GM19397 (cell line): ENCODE measurements around the gene MKRN2.
"Not testable (repeated sequence)": the region's sequence is repeated elsewhere in the genome, so short reads cannot be mapped to it uniquely, and the experiment has no call there.

Experiments
- ATAC-seq: cut with Tn5 transposase; IDR thresholded peaks from one replicate; pipeline ENCODE4 v1.9.1; 2021; ENCODE audit warnings: mild to moderate bottlenecking, moderate library complexity; ENCODE audit not compliant: unreplicated experiment

Gene MKRN2

DNA sequence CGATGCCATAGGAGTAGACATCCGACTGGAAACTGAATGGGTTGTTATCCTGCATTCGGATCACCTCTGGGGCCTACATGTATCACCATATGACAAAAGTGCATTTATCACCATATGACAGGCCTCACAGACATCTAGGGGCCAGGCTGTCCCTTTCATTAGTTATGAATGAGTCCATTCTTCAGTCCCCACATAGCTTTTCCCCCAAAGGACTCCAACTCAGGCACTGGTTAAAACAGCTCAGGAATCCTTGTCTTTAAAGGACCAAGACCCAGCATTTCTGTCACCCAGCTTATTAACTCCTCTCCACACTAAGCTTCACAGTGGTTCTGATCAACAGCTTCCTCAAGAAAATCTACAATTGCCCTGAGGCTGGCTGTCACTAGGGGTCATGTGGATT, 28.3 kb downstream of the MKRN2 start:
- ATAC-seq = no peak

DNA sequence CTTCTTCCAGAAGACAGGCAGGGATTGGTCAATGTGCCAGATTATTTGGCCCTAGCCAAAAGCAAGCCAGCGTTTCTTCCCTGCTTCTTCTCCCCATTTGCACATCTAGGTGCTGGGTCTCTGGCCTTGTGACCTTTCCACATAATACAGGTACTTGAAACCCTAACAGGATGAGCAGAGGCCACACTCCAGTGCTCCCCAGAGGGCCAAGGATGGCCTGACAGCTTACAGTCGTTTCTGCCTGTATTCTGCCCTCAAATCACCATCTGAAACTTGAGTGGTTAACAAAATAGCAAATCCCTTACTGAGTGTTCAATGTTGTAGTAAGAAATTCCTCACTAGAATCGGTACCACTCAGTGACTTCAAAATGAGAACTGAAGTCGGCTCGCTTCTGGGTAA, 29.1 kb downstream of the MKRN2 start:
- ATAC-seq = peak; percentile 50

- ATAC-seq = no peak
These were observed 29.5 kb downstream of the MKRN2 start for GRCh38 chr3:12586403-12586802.

DNA sequence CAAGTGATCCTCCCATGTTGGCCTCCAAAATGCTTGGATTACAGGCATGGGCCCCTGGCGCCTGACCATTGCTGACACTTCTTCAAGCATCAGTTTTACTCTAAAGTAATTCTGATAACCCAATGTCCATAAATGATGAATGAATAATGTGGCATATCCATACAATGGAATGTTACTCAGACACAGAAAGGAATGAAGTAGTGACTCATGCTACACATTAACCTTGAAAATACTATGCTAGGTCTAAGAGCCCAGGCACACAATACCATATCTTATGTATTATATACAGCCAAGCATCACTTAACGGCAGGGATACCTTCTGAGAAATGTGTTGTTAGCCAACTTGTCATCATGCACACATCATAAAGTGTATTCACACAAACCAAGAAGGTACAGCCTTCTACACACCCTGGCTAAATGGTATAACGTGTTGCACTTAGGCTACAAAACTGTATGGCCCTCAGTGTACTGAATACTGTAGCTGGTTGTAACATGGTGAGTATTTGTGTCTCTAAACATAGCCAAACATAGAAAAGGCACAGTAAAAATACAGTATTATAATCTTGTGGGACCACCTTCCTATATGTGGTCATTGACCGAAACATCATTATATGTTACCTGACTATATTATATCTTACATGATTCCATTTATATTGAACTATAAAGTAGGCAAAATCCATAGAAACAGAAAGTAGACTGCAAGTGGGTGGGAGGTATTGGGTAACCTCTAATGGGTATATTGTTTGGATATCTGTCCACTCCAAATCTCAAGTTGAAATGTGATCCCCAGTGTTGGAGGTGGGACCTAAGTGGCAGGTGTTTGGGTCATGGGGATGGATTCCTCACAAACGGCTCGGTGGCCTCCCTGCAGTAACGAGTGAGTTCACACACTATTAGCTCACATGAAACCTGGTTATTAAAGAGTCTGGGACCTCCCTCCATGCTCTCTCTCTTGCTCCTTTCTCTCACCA, 31.4 kb downstream of the MKRN2 start:
- ATAC-seq = no peak

DNA sequence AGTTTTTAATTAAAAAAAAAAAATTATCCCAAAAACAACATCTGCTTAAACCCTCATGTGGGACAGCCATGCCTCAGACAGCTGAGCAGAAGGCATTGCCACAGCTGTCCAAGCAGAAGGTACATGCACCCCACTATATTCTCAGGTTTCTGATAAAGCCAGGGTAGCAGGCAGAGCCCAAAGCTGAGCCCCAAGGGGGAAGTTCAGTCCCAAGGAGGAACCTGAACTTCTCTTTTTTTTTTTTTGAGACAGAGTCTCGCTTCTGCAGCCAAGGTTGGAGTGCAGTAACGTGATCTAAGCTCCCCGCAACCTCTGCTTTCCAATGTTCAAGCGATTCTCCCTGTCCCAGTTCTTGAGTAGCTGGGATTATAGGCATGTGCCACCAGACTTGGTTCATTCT, 33.2 kb downstream of the MKRN2 start:
- no peak for ATAC-seq

GRCh38 chr3:12591456-12591855, 34.6 kb downstream of the MKRN2 start:
- no peak for ATAC-seq

- ATAC-seq = no peak
These were observed 35.3 kb downstream of the MKRN2 start for GRCh38 chr3:12591997-12592715.

DNA sequence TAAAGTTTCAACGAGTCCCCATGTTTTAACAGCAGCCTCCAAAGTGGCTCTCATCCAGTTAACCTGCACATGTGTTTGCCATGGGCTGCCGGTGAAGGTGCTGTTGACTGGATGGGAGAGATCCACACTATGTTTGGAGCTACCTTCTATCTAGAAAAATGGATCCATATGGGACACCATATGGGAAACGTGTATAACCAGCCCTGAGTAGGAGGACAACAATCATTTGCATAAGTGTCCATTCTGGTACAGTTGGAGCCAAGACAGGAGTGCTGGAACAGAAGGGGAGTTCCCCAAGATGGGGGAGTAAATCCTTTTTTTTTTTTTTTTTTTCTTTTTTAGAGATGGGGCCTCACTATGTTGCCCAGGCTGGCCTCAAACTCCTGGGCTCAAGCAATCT, 36.6 kb downstream of the MKRN2 start:
- no peak for ATAC-seq

GRCh38 chr3:12598890-12599289, 42.0 kb downstream of the MKRN2 start:
- ATAC-seq = no peak

- ATAC-seq = no peak
These were observed 44.2 kb downstream of the MKRN2 start for GRCh38 chr3:12601072-12601471.

- no peak for ATAC-seq
These were observed 47.1 kb downstream of the MKRN2 start for GRCh38 chr3:12603969-12604368.

DNA sequence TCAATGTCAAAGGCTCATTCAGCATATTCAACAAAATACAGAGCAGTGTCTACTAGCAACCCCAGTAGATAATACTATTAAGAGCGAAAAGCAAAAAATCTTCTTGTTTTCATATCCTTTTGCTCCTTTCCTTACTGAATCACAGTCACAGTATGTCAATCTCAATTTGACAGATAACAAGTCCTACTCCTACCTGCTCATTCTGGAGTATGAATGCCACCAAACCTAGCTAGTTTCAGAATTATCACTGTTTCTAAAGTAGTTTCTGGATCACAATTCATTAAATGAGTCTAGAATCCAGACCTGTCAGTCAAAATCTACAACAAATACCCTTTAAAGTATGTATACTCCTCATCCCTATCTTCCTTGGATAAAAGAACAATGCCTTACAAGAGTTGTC, 51.5 kb downstream of the MKRN2 start:
- ATAC-seq = no peak

DNA sequence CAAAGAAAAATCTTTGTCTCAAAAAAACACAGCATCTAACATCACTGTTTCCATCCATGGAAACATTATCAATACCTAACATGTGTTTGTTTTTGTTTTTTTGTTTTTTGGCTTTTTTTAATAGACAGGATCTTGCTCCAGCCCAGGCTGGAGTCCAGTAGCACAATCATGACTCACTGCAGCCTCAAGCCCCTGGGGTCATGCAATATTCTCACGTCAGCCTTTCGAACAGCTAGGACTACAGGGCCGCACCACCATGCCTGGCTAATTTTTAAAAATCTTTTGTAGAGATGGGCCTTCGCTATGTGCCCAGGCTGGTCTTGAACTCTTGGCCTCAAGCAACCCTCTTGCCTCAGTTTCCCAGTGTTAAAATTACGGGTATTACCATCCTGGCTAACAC, 54.2 kb downstream of the MKRN2 start:
- no peak for ATAC-seq

DNA sequence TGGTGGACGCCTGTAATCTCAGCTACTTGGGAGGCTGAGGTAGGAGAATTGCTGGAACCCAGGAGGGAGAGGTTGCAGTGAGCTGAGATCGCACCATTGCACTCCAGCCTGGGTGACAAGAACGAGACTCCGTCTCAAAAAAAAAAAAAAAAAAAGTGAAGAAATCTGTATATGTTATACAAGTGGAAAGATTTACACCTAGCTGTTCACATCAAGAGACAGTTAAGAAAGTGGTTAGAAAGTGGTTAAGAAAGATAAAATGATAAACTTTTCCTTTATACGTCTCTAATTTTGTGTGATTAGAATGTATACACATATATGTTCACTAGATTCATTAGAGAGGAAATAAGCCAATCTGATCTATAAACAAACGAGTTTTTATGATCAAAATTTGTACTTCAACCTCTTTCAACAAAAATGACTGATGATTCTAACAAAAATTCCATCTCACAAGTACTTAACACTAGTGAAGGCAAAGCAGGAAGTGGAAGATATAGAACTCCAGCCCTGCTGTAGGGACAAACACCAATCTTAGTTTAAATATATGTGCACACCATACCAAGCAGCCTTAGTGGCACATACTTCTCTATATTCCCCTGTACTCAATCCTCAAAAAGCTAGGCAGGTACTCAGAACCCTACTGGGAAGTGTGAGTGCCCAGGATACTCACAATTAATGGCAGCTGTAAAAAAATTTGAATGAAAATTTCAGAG, 55.8 kb downstream of the MKRN2 start:
- ATAC-seq = no peak

DNA sequence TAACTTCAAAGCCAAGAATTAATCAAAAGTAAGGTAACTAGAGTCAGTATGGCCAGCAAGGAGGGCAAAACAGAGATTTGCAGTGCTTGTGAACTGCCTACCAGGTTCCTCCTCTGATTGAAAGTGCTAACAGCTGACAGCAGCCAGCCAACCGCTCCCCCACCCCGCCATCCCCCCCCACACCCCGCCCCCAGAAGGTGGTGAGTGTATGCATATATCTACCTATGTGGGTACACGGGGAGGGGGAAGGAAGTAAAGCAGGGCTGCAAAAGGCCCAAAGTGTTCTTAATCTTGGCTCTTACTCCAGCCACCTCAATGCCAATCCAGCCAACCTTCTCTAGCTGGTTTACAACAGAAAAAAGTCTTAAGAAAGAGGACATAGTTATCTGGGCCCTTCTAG, 56.4 kb downstream of the MKRN2 start:
- no peak for ATAC-seq

- ATAC-seq = no peak
These were observed 58.4 kb downstream of the MKRN2 start for GRCh38 chr3:12615266-12615665.

DNA sequence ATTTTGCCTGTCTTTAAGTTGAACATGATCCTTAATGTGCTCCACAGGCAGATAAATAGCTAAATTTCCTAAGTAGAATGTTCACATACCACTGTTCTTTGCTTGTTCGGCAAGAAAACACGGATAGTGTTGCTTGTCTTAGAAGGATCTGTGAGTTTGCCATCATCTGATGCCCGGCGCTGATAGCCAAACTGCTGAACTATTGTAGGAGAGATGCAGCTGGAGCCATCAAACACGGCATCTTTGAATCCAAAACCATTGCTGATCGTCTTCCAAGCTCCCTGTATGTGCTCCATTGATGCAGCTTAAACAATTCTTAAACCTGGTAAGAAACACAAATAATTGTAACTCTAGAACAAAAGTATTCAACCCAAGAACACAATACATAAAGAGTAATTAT, 61.5 kb downstream of the MKRN2 start:
- ATAC-seq = no peak

GRCh38 chr3:12620305-12620704, 63.4 kb downstream of the MKRN2 start:
- ATAC-seq = no peak

- ATAC-seq = no peak
These were observed 63.8 kb downstream of the MKRN2 start for GRCh38 chr3:12620729-12621128.

DNA sequence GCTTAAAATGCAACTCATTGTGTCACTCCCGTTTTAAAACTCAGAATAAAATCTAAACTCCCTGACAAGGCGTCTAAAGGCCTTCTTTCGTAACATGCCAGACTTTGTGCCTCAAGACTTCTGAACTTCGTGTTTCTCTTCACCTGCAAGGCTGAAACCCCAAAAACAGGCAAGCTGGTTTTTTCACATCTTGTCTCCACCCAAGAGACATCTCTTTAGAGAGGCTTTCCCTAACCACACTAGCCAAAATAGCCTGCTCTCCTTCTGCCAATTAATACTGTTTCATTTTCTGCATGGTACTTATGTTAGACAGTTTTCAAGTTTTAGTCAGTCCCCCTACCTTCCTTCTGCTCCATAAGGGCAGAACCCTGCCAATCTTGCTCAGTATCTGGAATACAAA, 65.4 kb downstream of the MKRN2 start:
- ATAC-seq = no peak

GRCh38 chr3:12624056-12624455, 67.2 kb downstream of the MKRN2 start:
- no peak for ATAC-seq

DNA sequence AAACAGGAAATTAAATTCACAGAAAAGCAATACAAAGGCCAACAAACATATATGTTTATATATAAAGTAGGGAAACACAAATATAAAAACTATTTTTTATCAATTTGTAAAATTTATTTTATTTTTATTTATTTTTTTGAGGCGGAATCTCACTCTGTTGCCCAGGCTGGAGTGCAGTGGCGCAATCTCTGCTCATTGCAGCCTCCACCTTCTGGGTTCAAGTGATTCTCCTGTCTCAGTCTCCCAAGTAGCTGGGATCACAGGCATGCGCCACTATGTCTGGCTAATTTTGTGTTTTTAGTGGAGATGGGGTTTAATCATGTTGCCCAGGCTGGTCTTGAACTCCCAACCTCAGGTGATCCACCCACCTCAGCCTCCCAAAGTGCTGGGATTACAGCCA, 68.1 kb downstream of the MKRN2 start:
- not testable (repeated sequence) for ATAC-seq
